GM15510 (cell line): ENCODE data around the gene TRPM2.

Experiments
- POLR2A ChIP-seq: IDR thresholded peaks from 3 replicates; pipeline ENCODE4 v1.6.1; 2011; ENCODE audit warnings: borderline replicate concordance; ENCODE audit not compliant: insufficient read length; ENCODE audit errors: extremely low read depth

The TRPM2 gene

GRCh38 chr21:44317871-44318270, 35.5 kb upstream of the TRPM2 start:
- TF ChIP-seq POLR2A, result no peak

GRCh38 chr21:44318489-44319285, 34.7 kb upstream of the TRPM2 start:
- no peak for TF ChIP-seq POLR2A

GRCh38 chr21:44319407-44320065, 33.9 kb upstream of the TRPM2 start:
- TF ChIP-seq POLR2A, result no peak

GRCh38 chr21:44320847-44321246, 32.6 kb upstream of the TRPM2 start:
- no peak for TF ChIP-seq POLR2A

GRCh38 chr21:44321846-44322450, 31.5 kb upstream of the TRPM2 start:
- TF ChIP-seq POLR2A, result no peak

- TF ChIP-seq POLR2A, result no peak
Observed at GRCh38 chr21:44322621-44323325, 30.6 kb upstream of the TRPM2 start.

- no peak for TF ChIP-seq POLR2A
Observed at GRCh38 chr21:44323591-44323990, 29.8 kb upstream of the TRPM2 start.

- TF ChIP-seq POLR2A, result no peak
Observed at GRCh38 chr21:44324106-44324853, 29.1 kb upstream of the TRPM2 start.

GRCh38 chr21:44324854-44325107, 28.6 kb upstream of the TRPM2 start:
- TF ChIP-seq POLR2A, result no peak

- TF ChIP-seq POLR2A, result no peak
Observed at GRCh38 chr21:44325386-44326271, 27.8 kb upstream of the TRPM2 start.

GRCh38 chr21:44326272-44326647, 27.2 kb upstream of the TRPM2 start:
- TF ChIP-seq POLR2A, result no peak

- TF ChIP-seq POLR2A, result no peak
Observed at GRCh38 chr21:44326716-44327602, 26.5 kb upstream of the TRPM2 start.

GRCh38 chr21:44327603-44327974, 25.8 kb upstream of the TRPM2 start:
- no peak for TF ChIP-seq POLR2A
